Prostate gland (tissue), 2 donors: ENCODE measurements around the gene DACT1. TPM values are rescaled to one million over a fixed set of nuclear protein-coding genes. Genes with fewer than 3 reads are reported as not detected.

Experiments
- DNase-seq: peaks from one replicate; pipeline ENCODE4 v3.0.0-alpha.2; 2019; ENCODE audit warnings: low spot score
- H3K27ac ChIP-seq, 2 donors: fragments of 200-600 bp; sonication (generic); 2 replicates each; pipeline ENCODE4 v1.5.1; 2017 to 2019
- H3K27me3 ChIP-seq: fragments of 200-600 bp; sonication (generic); replicated peaks from 2 replicates; pipeline ENCODE4 v1.5.1; 2019; ENCODE audit not compliant: insufficient read depth
- H3K36me3 ChIP-seq, 2 donors: fragments of 200-600 bp; sonication (generic); 1 replicate in 1 of 2; 2 replicates in 1 of 2; pipeline versions ENCODE4 v1.5.1 to v1.8.1; 2017 to 2019
- H3K4me1 ChIP-seq: fragments of 200-600 bp; sonication (generic); replicated peaks from 2 replicates; pipeline ENCODE4 v1.5.1; 2019
- H3K4me3 ChIP-seq, 2 donors: fragments of 200-600 bp; sonication (generic); 2 replicates each; pipeline ENCODE4 v1.5.1; 2017 to 2019
- H3K9me3 ChIP-seq: fragments of 200-600 bp; sonication (generic); 2 replicates; pipeline ENCODE4 v1.5.1; 2017
- POLR2A ChIP-seq: fragments of 450-650 bp; IDR thresholded peaks from one replicate; pipeline ENCODE4 v1.6.1; 2016; ENCODE audit warnings: antibody characterized with exemption, mild to moderate bottlenecking
- POLR2AphosphoS5 ChIP-seq: sonication (generic); formaldehyde crosslinking; IDR thresholded peaks from one replicate; pipeline ENCODE4 v1.6.1; 2017; ENCODE audit warnings: antibody characterized with exemption
- WGBS: methylation state at CpG from one replicate; pipeline ENCODE4 v1.1.5; 2018; 5-methylcytosine and 5-hydroxymethylcytosine counted together
- intact Hi-C: fragments of 100-400 bp; cut with DNase I; formaldehyde crosslinking; loops from one replicate; pipeline ENCODE4 v1.14.2; 2022
- total RNA-seq, 2 donors: library from RNA; depleted of rRNA; stranded (reverse); fragments of >200 nt; gene quantifications; one replicate each; pipeline ENCODE4 v1.1.0, GENCODE V29; 2016
- TF ChIP-seq, protein P1 (sequence below), 4 experiments: fragments of 200-600 bp in 2 of 4; fragments of 450-650 bp in 2 of 4; sonication (generic) in 2 of 4; IDR thresholded peaks; 1 replicate in 3 of 4; 2 replicates in 1 of 4; pipeline ENCODE4 v1.5.1; 2016 to 2019; ENCODE audit warnings: antibody characterized with exemption in 4 of 4, mild to moderate bottlenecking in 2 of 4, moderate library complexity in 2 of 4

The DACT1 gene
- total RNA-seq, 2 donors from 2014 or later, result 4.5 to 27.1 TPM

DNA sequence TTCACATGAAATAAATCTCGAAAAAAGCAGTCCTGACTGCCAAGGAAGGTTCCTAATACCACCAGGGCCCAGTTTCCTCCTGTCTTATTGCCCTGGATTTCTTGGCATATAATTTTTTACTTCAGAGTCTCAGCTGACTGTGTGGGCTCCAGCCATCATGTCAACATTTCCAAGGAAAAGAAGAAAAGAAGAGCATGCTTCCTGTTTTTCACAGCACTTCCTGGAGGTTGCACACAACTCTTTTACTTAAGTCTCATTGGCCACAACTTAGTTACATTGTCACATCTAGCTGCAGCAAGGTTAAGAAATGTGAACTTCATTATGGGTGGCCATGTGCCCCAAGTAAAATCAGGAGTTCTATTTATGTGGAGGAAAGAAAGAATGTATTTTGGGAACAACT lies 24.3 kb downstream of the DACT1 start:
- WGBS, result 64% methylated on average over 1 of the region's 1 CpG

DNA sequence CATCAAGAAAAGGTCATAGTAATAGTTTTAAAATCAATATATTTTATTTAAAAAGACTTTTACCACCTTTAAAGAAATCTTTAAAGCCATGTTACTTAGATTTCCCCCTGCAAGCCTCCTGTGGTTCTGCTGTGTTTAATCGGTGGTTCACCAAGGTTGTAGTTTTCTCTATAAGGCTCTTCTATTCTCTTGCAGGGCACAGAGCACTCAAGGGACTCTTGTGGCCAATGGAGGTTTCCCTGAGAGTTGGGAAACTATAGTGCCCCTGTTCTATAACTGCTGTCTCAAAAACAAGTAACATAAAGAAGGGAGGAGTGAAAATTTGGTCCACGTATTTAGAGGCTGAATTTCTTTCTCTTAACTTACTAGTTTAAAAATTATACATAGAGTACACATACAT lies 25.0 kb downstream of the DACT1 start:
- DNase-seq, result no peak
- Histone ChIP-seq H3K4me3 (no peak overlapping the region), H3K36me3 (no peaks in the 10 kb centered on the region), H3K27ac (no peak overlapping the region), H3K9me3 (no peaks in the 10 kb centered on the region), H3K27me3 (no peaks in the 10 kb centered on the region), H3K4me1 (no peaks in the 10 kb centered on the region)
- 95% methylated on average over 2 of the region's 2 CpGs for WGBS
- intact Hi-C loops, result no loop called here
- TF ChIP-seq POLR2AphosphoS5 (no peak), POLR2A (no peak)
- TF ChIP-seq, protein P1, sequence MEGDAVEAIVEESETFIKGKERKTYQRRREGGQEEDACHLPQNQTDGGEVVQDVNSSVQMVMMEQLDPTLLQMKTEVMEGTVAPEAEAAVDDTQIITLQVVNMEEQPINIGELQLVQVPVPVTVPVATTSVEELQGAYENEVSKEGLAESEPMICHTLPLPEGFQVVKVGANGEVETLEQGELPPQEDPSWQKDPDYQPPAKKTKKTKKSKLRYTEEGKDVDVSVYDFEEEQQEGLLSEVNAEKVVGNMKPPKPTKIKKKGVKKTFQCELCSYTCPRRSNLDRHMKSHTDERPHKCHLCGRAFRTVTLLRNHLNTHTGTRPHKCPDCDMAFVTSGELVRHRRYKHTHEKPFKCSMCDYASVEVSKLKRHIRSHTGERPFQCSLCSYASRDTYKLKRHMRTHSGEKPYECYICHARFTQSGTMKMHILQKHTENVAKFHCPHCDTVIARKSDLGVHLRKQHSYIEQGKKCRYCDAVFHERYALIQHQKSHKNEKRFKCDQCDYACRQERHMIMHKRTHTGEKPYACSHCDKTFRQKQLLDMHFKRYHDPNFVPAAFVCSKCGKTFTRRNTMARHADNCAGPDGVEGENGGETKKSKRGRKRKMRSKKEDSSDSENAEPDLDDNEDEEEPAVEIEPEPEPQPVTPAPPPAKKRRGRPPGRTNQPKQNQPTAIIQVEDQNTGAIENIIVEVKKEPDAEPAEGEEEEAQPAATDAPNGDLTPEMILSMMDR (IDR thresholded peaks at IDR 0.05), result no peak

More for the DNA sequence above, 24.3 kb downstream of the DACT1 start:
- DNase-seq, result no peak
- intact Hi-C loops, result no loop called here
- Histone ChIP-seq H3K27me3 (no peaks in the 10 kb centered on the region), H3K36me3 (no peaks in the 10 kb centered on the region), H3K9me3 (no peaks in the 10 kb centered on the region), H3K4me3 (no peak overlapping the region), H3K4me1 (no peaks in the 10 kb centered on the region), H3K27ac (no peak overlapping the region)
- TF ChIP-seq POLR2A (no peak), POLR2AphosphoS5 (no peak)
- TF ChIP-seq, protein P1 (IDR thresholded peaks at IDR 0.05), result no peak

DNA sequence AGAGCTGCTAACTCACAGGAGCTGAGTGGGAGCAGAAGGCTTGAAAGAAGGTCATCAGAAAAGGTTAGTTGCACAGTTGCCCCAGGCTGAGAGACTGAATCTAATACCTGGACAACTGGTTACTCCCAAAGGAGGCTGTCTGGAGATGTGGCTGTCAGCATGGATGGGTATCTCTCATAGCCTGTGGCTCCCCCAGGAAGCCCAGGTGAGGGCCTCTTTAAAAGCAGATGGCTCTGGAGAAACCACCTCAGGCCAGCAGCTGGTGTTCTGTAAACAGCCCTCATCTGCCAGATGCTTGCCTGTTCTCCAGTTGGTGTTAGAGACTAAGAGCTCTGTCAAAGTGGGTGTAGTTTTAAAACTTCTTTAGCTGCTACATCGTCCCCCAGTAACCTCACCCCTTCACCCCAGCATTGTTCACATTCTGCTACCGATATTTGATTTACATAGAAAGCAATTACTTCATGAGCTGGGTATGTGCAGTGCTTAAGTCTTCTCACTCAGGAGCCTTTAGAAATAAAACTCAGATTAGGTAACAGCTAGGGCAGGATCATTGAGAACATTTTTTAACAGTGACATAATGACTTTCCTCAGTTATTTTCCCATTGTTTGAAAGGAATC lies 25.8 kb downstream of the DACT1 start:
- H3K27me3 ChIP-seq, result no peaks in the 10 kb centered on the region
- H3K27ac ChIP-seq, result no peak overlapping the region
- TF ChIP-seq POLR2AphosphoS5, result no peak
- TF ChIP-seq, protein P1 (IDR thresholded peaks at IDR 0.05), result no peak
- TF ChIP-seq POLR2A, result no peak
- H3K4me3 ChIP-seq, result no peak overlapping the region
- 26% methylated on average over 2 of the region's 2 CpGs for WGBS
- no peaks in the 10 kb centered on the region for H3K36me3 ChIP-seq
- no peaks in the 10 kb centered on the region for H3K4me1 ChIP-seq
- no peak for DNase-seq
- no peaks in the 10 kb centered on the region for H3K9me3 ChIP-seq
- intact Hi-C loops, result no loop called here

DNA sequence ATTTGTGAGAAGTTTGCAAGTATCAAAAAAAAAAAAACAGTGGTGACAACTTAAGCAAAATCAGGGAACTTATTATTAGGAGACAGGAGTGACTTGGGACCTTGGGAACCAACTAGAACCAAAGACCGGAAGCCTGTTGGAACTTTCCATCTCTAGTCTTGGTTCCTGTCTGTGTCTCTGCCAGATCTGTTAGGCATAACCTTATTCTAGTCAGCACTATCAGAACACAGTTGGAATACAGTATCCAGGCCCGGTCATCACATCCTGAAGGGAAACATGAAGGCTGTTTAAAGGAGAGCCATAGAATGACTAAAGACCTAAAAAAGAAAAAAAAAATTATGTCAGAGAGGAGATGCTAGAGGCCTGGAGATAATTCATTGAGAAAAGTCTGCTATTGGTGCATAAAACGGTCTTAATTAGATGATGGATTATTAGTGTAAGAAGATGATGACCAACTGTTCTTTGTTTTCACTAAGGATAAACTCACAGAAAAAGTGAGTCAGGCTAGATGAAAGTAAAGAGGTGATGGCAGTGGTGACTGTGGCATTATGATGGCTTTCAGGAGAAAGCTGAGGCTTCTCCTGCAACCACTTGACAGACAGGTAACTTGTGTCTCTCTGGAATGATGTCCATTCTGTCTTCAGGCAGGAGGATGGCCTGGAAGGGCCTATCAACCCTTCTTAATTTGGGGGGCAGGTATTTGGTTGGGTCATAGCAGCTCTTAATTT lies 28.2 kb downstream of the DACT1 start:
- TF ChIP-seq, protein P1 (IDR thresholded peaks at IDR 0.05), result no peak
- TF ChIP-seq POLR2A, result no peak
- no peak for TF ChIP-seq POLR2AphosphoS5
- Histone ChIP-seq H3K4me3 (no peak overlapping the region), H3K27me3 (no peaks in the 10 kb centered on the region), H3K9me3 (no peaks in the 10 kb centered on the region), H3K27ac (no peak overlapping the region), H3K36me3 (no peaks in the 10 kb centered on the region), H3K4me1 (no peaks in the 10 kb centered on the region)
- intact Hi-C loops, result no loop called here
- no peak for DNase-seq
- 91% methylated on average over 3 of the region's 3 CpGs for WGBS

DNA sequence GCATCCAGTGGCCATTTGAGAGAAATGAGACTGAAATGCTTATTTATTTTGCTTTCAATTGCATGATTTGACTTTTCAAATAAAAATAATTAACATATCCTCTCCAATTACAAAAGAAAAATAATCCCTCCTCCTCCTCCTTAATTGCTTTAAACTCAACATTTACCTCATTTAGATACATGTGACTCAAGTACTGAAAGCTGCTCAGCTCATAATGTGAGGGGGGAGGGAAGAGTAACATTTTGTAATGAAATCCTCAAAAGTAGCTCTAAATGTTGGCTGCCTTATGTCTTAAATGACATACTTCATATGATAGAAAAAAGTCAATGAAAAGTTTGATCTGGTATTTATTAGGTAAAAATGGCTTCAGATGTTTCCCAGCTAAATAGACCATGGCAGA lies 29.0 kb downstream of the DACT1 start:
- H3K9me3 ChIP-seq, result no peaks in the 10 kb centered on the region
- intact Hi-C loops, result no loop called here
- no peaks in the 10 kb centered on the region for H3K4me1 ChIP-seq
- no peak overlapping the region for H3K27ac ChIP-seq
- TF ChIP-seq POLR2AphosphoS5, result no peak
- no peak for TF ChIP-seq POLR2A
- TF ChIP-seq, protein P1 (IDR thresholded peaks at IDR 0.05), result no peak
- no peaks in the 10 kb centered on the region for H3K27me3 ChIP-seq
- DNase-seq, result no peak
- no peaks in the 10 kb centered on the region for H3K36me3 ChIP-seq
- H3K4me3 ChIP-seq, result no peak overlapping the region
